Measurements from ENCODE around the gene NUP214.
"Not testable (repeated sequence)": the region's sequence is repeated elsewhere in the genome, so short reads cannot be mapped to it uniquely, and the experiment has no call there.

Gene NUP214

DNA sequence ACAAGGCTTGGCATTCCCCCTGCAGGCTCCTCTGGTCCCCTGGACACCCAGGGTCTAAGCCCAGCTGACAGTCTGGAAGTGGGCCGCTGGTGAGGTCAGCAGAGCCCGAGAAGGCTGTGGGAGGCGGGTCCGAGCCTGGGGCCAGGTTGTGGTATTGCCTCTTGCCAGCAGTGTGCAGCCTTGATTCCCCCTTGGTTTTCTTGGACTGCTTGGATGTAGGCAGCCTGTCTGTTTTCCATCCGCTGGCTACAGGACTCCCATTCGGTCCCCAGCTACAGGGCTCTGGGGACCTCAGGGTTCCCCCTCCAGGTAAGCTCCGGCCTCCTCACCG is 27.5 kb upstream of the NUP214 start:
- TF ChIP-seq, protein P1, sequence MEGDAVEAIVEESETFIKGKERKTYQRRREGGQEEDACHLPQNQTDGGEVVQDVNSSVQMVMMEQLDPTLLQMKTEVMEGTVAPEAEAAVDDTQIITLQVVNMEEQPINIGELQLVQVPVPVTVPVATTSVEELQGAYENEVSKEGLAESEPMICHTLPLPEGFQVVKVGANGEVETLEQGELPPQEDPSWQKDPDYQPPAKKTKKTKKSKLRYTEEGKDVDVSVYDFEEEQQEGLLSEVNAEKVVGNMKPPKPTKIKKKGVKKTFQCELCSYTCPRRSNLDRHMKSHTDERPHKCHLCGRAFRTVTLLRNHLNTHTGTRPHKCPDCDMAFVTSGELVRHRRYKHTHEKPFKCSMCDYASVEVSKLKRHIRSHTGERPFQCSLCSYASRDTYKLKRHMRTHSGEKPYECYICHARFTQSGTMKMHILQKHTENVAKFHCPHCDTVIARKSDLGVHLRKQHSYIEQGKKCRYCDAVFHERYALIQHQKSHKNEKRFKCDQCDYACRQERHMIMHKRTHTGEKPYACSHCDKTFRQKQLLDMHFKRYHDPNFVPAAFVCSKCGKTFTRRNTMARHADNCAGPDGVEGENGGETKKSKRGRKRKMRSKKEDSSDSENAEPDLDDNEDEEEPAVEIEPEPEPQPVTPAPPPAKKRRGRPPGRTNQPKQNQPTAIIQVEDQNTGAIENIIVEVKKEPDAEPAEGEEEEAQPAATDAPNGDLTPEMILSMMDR (IDR thresholded peaks at IDR 0.05; ENCODE audit: insufficient read depth, low read depth, low read length, missing control alignments), result no peak
- H3K4me3 ChIP-seq (ENCODE audit: low read length), result no peak overlapping the region
- DNase-seq (ENCODE audit: low read depth), result no peak

DNA sequence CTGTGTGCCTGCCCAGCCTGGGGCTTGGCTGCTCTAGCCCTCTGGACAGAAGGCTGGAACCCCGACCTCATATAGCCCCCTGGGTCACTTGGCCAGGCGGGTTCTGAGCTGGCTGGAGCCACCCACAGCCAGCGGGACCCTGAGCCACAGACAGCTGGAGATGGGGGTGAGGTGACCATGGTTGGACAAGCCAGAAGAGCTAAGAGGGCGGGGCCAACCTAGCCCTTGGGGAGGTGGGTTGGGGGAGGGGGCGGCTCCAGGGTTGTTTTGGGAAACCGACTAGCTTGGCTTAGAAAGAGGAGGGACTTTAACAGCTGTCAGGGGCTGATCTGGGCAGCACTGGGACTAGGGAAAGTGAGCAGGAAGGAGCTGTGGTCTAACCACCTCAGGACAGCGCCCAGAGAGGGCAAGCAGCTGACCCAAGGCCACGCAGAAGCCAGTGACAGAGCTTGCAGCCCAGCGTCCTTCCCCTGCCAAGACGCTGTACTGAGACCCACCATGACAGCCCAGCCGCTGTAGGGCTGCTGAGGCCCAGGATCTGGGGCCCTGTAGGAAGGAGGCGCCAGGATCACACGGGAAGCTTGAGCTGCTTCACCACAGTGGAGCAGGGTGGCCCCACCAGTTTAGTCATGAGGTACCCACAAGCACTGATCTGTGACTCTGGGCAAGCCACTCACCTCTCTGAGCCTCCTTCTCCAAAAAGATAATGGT is 26.8 kb upstream of the NUP214 start:
- no peak for DNase-seq (ENCODE audit: low read depth)
- TF ChIP-seq, protein P1 (IDR thresholded peaks at IDR 0.05; ENCODE audit: insufficient read depth, low read depth, low read length, missing control alignments), result no peak
- no peak overlapping the region for H3K4me3 ChIP-seq (ENCODE audit: low read length)

DNA sequence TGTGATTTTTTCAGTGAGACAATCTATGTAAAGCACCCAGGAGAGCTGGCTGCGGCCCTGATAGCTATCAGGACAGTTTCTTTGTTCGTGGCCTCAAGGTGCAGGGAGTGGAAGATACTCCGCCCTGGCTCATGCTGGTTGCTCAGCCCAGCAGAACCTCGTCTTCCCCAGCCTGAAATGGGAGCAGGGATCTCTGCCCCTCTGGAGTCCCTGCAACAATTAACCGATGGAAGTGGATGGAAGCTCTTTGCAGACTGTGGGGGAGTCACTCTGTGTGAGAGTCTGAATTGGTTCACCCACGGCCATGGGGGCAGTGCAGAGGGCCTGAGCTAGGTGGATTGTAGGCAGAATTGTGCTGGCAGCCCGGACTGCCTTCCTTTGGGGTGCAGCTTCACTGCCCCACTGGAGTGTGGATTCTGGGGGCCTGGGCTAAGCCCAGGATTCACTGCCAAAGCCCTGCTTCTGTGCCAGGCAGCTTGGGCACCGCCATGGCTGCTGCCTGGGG is 26.2 kb upstream of the NUP214 start:
- TF ChIP-seq, protein P1 (IDR thresholded peaks at IDR 0.05; ENCODE audit: insufficient read depth, low read depth, low read length, missing control alignments), result no peak
- no peak for DNase-seq (ENCODE audit: low read depth)
- no peak overlapping the region for H3K4me3 ChIP-seq (ENCODE audit: low read length)

DNA sequence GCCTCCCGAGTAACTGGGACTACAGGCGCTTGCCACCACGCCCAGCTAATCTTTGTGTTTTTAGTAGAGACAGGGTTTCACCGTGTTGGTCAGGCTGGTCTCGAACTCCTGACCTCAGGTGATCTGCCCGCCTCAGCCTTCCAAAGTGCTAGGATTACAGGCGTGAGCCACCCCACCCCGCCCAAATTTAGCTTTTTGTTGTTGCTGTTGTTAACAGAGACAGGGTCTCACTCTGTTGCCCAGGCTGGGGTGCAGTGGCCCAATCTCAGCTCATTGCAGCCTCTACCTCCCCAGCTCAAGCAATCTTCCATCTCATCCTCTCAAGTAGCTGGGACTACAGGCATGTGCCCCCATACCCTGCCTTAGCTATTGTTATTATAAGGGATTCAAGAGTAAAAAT is 25.5 kb upstream of the NUP214 start:
- H3K4me3 ChIP-seq (ENCODE audit: low read length); DNase-seq (ENCODE audit: low read depth): not testable (repeated sequence)

DNA sequence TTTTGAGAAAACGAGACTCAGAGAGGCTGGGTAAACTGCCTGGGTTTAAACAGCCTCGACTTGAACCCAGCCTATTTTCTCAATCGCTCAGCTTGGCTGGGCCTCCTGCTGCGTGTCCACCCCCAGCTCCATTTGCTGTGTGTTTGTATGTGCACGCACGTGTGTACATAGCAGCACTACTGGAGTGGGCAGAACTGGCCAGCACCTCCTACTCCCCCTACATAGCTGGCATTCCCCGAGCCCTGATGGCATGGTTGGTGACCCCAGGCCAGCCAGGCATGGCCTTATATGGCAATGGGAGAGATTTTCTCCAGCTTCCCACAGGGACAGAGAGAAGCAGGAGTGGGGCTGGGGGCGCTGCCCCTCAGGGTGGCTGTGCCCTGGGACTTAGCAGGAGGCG is 24.9 kb upstream of the NUP214 start:
- DNase-seq (ENCODE audit: low read depth), result no peak
- TF ChIP-seq, protein P1 (IDR thresholded peaks at IDR 0.05; ENCODE audit: insufficient read depth, low read depth, low read length, missing control alignments), result no peak
- H3K4me3 ChIP-seq (ENCODE audit: low read length), result no peak overlapping the region

DNA sequence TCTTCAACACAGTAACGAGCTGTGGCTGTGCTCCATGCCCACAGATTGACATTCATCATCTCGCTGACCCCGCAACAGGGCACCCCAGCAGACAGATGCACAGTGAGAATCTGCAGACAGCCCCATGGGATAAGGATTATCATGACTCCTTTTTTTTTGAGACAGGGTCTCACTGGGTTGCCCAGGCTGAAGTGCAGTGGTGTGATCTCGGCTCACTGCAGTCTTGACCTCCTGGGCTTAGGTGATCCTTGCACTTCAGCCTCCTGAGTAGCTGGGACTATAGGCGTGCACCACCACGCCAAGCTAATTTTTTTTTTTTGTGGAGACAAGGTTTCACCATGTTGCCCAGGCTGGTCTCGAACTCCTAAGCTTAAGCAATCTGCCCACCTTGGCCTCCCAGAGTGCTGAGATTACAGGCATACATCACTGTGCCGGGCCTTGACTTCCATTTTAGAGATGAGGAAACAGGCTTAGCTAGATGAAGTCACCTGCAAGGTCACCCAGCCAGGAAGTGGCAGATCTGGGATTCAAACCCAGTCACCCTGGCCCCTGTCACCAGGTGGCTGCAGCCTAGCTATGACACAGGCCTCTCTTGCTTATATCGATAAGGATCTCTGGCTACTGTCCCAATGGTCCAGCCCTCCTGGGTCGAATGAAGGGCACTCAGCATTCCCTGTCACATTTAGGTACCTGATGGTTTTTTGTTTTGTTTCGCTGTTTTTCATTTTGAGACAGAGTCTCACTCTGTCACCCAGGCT is 24.0 kb upstream of the NUP214 start:
- no peak overlapping the region for H3K4me3 ChIP-seq (ENCODE audit: low read length)
- TF ChIP-seq, protein P1 (IDR thresholded peaks at IDR 0.05; ENCODE audit: insufficient read depth, low read depth, low read length, missing control alignments), result no peak
- DNase-seq (ENCODE audit: low read depth), result no peak

DNA sequence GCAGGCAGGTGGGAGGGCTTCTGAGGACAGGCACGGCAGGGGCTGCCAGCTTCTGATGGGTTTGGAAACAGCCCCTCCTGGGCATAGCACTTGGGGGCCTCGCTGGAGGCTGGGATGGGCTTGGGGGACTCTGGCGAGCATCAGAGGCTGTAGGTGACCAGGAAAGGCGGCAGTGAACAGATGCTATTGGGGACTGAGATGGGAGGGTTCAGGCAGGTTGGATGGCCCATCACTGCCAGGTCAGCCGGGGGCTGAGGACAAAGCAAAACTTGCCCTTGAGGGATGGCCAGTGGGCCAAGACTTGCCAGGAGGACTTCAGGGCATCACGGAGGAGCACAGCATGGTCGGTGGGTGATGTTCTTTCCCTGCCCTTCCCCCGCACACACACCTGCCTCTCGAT is 22.4 kb upstream of the NUP214 start:
- H3K4me3 ChIP-seq (ENCODE audit: low read length), result no peak overlapping the region
- TF ChIP-seq, protein P1 (IDR thresholded peaks at IDR 0.05; ENCODE audit: insufficient read depth, low read depth, low read length, missing control alignments), result no peak
- no peak for DNase-seq (ENCODE audit: low read depth)
